Stimulated activated CD4-positive, alpha-beta T cell treated with anti-CD3 and anti-CD28 coated beads, Interleukin-1b, Interleukin-23, amount 100 ng/mL, for 1 hour (primary cell): ENCODE results near the gene SFSWAP.
"Not testable (repeated sequence)": the region's sequence is repeated elsewhere in the genome, so short reads cannot be mapped to it uniquely, and the experiment has no call there.

Experiments
- DNase-seq, 2 donors: peaks; one replicate each; pipeline ENCODE4 v3.0.0-alpha.2; 2020; ENCODE audit warnings: low read depth in 2 of 2

SFSWAP gene

DNA sequence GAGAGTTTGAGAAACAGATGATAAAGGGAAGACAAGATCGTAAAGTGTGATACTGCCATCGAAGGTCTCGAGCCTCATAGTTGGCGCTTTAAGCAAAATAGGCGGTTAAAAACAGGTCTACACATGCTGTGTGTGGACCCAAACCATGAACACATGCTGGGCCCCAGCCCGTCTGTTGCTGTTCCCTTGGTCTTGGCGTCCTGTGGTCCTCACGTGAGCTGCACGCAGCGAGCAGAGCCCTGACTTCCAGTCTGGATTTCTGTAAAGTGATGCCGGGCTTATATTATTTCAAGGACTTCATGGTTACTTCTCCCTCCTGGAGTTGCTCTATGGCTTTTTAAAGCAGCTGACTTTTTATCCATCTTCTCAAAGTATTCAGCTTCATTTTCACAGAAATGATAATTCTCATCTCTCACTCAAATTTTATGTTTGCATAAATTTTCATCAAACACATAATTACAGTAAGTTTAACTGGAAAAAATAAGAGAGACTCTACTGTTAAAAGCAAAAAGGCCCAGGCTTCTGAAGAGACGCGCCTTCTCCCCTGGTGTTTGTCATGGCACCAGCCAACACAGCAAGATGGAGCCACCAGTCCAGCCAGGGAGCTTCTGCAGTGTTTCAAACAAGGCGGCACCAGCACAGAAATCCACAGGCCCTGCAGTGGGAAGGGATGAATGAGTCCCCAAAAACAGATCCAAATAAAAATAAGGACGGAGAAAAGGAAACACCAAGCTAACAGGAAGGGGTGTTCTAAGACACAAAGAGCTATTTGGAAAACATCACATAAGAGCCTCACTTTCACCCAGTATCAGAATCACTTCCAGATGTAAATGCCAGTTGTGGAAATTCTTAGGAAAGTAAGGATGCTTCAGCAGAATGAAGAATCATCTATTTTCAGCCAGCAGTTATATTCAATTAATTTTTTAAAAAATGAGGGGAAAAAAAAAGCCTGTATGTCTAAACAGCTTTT is 24.9 kb downstream of the SFSWAP start:
- DNase-seq = no peak

DNA sequence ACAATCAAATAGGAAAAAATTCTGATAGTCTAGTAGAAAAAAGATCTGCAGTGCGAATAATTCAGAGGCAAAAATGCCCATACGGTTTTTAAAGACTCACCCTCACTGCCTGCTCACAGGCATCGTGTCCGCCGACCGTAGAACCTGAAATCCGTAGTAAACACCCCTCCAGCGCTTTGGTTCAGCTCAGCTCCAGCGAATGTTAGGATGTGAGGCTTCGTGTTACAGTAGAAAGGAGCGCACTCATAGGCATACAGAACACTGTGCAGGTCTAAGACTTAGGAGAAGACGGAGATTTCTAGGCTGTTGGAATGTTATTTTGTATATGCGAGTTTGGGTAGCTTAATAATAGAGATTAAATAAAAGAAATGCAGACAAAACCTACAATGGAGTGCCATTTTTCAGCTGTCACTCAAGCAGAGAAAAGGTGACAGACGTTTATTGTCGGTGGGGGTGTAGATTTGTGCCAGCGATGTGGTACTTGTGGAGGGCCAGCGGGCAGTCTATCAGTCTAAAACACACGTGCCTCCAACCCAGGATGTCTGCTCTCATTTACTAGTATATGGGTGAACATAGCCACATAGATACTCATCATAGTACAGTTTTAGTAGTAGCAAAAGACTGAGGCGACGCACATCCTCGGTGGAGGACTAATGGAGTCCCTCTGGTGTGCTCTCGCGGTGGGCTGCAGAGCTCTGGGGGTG is 25.7 kb downstream of the SFSWAP start:
- DNase-seq = no peak

DNA sequence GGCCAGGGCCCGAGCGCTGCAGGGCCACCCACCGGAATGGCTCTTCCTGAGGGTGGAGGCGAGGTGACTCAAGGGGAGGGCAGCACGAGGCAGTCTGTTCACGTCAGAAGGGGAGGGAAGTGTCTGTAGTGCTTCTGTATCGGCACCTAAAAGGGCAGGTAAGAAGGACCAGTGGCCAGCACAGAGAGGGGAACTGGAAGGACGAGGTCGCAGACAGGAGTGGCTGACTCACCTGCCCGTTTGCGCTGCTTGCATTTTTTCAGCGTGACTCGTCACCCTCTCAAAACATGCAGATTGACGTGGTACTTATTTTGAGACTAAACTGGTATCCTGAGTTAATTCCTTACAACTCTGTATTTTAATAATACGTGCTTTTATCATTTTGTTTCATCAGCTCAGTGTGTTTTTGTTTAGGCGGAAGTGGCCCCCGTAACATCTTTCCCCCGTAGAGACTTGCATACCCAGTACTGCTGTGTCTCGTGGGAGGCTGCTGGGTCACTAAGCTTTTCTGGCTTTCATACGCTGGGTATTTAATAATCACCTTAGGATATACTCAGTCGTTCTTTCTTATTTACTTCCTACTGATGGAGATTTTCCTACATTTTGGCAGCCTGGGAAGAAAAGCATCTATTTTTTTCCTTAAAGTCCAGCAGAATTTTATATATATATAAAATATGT is 26.4 kb downstream of the SFSWAP start:
- no peak for DNase-seq

DNA sequence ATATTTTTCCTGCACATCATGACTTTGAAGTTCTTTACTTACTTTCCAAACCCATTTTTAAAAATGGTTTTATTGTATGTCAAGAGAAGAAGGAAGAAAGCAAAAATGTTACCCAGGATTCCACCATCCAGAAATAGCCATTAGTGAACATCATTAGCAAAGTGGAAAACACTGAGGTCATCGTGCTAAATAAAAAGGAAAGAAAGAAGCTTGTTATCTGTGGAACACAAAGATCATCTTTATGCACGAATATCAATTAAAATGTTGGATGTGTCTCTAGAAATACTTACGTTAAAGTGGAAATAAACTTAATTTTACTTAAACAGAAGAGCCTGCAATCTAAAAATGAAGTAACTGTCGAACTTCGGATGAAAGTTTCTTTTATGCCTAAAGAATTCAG is 27.3 kb downstream of the SFSWAP start:
- DNase-seq = no peak

DNA sequence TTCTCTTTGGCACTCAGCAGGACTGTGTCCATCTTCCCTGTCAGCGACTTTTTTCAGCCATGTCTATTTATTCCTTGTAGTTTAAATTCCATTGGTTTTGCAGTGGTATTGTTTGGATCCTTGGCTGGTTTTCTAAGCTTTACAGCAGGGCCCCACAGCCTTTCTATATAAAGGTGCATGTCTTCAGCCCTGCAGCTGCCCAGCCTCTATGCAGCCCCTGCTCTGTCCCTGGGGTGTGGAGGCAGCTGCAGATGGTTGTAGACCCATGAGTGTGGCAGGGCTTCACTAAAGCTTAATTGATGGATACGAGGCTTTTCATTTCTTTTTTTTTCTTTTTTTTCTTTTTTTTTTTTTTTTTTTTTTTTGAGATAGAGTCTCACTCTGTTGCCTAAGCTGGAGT is 29.7 kb downstream of the SFSWAP start:
- no peak for DNase-seq

DNA sequence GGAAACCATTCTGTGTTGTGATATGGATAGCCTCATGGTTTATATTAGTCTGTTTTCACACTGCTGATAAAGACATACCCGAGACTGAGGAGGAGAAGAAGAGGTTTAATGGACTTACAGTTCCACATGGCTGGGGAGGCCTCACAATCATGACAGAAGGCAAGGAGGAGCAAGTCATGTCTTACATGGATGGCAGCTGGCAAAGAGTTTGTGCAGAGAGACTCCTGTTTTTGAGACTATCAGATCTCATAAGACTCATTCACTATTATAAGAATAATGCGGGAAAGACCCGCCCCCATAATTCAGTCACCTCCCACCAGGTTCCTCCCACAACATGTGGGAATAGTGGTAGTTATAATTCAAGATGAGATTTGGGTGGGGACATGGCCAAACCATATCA is 31.9 kb downstream of the SFSWAP start:
- DNase-seq = not testable (repeated sequence)

DNA sequence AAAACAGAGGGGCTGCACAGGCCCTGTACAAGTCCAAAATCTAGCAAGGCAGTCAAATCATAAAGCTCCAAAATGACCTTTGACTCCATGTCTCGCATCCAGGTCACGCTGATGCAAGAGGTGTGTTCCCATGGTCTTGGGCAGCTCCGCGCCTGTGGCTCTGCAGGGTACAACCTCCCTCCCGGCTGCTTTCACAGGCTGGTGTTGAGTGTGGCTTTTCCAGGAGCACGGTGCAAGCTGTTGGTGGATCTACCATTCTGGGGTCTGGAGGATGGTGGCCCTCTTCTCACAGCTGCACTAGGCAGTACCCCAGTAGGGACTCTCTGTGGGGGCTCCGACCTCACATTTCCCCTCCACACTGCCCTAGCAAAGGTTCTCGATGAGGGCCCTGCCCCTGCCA is 32.5 kb downstream of the SFSWAP start:
- not testable (repeated sequence) for DNase-seq

DNA sequence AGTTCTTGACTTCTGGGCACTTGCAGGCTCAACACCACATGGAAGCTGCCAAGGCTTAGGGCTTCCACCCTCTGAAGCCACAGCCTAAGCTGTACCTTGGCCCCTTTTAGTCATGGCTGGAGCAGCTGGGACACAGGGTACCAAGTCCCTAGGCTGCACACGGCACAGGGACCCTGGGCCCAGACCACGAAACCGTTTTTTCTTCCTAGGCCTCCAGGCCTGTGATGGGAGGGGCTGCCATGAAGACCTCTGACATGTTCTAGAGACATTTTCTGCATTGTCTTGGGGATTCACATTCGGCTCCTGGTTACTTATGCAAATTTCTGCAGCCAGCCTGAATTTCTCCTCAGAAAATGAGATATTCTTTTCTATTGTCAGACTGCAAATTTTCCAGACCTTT is 33.0 kb downstream of the SFSWAP start:
- DNase-seq = not testable (repeated sequence)

DNA sequence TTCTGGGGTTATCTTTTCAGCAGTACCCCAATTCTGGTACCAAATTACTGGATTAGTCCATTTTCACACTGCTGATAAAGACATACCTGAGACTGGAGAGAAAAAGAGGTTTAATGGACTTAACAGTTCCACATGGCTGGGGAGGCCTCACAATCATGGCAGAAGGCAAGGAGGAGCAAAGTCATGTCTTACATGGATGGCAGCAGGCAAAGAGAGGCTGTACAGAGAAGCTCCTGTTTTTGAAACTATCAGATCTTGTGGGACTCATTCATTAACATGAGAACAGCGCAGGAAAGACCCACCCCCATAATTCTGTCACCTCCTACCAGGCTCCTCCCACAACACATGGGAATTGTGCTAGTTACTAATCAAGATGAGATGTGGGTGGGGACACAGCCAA is 33.8 kb downstream of the SFSWAP start:
- DNase-seq = not testable (repeated sequence)

DNA sequence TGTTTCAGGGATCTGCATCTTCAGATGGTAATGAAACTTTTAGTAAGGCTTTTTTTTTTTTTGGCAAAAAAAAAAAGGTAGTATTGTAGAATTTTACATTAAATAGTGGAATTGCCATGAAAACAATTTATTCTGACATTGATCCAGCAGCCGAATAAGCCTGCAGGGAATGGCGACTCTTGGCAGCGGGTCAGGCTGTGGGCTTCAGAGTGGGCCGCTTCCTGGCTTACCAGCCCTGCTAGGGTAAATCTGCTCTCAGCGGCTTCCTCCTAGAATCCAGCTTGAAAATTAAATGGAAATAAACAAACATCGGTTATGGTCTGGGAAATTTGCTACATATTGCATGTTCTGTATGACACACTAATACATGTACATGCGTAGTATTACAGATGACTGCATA is 34.8 kb downstream of the SFSWAP start:
- no peak for DNase-seq

DNA sequence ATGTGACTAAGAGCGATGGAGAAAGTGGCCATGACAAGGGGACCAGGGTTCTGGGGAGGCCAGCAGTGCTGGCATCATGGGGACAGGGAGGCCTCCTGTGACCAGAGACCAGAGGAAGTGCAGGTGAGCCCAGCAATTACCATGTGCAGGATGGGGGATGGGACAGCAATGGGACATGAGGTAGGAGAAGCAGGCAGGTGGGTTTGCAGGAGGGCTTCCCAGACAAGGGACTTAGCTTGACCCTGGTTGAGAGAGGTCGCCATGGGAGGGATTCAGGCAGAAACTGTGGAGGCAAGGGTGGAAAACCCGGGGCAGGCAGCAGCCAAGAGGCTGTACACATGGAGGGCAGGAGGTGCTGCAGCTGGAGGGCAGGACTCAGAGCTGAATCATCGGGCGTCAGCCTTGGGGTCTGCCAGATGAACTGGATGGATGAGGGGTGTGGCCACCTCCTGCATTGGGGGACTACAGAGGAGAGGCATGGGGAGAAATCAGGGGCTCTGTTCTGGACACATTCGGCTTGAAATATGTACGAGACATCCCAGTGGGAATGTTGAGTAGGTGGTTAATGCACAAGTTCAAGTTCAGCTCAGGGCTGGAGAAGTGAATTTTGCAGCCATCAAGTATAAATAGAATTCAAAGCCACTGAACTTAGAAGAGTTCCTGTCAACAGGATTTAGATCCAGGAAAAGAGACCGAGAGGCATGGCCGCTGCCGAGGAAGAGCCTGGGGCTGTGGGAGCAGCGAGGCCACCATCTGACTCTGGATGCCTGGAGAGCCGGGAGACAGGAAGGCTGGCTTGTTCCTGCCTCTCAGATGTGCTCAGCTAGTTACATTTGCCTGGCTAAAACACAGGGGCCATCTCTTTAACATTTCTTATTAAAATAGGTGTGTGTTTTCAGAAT is 36.6 kb downstream of the SFSWAP start:
- DNase-seq = no peak

DNA sequence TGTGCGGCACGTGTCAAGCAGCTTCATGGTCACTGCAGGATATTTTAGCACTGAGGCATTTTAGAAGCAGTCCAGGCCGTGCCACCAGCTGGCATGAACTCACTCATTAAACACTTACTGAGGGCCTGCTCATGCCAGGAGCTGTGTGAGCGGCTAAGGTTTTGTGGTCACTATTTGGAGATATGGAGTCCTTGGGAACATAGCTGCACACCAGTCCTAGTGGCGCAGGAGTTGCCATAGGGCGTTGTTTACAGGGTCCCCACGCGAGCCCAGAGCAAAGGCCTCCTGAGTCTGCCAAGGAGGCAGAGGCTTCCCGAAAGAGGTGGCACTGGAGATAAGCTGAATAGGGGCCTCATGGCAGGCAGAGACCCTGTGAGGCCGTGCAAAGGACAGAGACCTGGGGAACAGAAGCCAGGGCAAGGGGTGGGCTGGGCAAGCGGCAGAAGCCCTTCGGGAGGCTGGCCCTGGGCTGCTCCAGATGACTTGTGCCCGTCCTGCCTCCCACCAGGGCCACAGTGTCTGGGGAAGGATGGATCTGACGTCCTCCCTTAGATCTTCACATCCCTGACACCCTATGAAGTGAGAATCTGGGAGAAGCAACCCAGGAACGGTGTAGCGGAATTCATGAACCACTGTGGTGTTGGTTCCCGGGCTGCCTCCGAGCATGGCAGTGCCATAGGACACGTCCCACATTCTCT is 38.9 kb downstream of the SFSWAP start:
- no peak for DNase-seq

DNA sequence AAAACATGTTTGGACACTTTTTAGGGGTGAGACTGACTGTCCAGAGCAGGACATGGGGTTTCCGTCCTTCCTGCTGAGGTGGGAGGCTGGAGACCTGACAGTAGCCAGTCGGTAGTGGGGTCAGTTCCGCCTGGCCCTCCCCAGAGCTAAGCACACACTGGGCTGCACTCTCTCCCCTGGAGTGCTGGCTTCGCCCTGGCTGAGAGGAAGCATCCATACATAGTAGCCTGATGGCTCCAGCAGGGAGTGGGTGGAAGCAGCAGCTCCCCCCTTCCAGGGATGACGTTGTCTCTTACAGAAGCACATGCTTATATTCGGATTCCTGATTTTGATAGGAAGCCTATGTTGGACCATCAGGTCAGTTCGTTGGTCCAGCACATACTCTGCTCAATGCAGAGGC is 40.4 kb downstream of the SFSWAP start:
- DNase-seq = no peak

DNA sequence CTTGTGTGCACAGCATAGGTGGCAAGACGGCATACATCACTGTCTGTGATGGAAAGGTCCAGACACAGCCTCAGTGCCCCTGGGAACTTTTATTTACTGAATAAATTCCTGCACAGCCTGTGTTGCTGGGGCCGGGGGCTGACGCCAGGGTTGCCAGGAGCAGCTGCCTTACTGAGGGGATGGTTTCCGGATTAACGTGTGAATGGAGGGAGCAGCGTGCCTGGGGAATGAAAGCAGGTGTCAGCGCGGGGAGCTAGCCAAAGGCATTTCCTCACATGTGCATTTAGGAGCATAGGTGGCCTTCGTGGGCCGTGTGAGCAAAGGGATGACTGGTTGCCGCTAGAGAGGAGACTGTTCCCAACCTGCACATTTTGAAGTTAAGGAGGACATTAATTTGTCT is 41.6 kb downstream of the SFSWAP start:
- DNase-seq = no peak

DNA sequence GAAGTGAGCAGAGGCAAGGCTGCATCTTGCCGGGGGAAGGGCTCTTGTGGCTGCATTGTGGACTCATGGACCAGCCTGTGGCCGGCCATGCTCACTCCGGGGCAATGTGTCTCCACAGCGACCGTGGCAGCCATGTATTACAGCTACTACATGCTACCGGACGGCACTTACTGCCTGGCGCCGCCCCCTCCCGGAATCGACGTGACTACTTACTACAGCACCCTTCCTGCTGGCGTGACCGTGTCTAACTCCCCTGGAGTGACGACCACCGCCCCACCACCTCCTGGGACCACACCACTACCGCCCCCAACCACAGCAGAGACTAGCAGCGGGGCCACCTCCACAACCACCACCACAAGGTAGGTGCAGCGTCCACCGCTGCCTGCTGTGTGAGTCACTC is 42.1 kb downstream of the SFSWAP start:
- no peak for DNase-seq

DNA sequence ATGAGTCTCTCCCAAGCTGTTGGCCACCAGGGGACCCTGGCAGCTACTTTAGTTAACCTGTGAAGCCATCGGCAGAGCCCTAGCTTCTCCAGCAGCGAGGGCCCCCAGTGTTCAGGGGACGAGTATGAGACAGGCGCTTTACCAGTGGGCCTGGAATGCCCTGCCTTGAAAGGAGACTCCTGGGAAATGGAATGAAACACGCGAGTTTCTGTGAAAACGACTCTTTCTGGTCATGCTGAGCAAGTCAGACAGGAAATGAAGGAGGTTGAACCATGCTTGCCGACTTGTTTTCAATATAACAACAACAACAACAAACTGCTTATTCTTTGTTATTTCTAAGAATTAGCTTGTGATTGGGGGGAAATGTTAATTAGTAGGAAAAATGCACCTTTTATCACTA is 42.9 kb downstream of the SFSWAP start:
- no peak for DNase-seq

DNA sequence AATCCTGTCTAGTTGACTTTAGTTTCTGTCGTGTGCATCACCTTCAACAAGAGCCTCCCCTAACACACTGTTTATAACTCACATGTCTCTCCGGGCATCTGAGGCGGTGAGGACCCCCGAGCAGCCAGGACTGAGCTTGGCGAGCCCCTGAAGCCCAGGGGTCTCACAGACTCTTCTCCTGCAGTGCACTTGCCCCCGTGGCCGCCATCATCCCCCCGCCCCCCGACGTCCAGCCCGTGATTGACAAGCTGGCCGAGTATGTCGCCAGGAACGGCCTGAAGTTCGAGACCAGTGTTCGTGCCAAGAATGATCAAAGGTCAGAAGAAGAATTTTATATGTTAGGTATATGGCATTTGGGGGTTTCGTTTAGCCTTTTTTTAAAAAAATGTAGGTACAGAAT is 43.3 kb downstream of the SFSWAP start:
- DNase-seq = no peak

DNA sequence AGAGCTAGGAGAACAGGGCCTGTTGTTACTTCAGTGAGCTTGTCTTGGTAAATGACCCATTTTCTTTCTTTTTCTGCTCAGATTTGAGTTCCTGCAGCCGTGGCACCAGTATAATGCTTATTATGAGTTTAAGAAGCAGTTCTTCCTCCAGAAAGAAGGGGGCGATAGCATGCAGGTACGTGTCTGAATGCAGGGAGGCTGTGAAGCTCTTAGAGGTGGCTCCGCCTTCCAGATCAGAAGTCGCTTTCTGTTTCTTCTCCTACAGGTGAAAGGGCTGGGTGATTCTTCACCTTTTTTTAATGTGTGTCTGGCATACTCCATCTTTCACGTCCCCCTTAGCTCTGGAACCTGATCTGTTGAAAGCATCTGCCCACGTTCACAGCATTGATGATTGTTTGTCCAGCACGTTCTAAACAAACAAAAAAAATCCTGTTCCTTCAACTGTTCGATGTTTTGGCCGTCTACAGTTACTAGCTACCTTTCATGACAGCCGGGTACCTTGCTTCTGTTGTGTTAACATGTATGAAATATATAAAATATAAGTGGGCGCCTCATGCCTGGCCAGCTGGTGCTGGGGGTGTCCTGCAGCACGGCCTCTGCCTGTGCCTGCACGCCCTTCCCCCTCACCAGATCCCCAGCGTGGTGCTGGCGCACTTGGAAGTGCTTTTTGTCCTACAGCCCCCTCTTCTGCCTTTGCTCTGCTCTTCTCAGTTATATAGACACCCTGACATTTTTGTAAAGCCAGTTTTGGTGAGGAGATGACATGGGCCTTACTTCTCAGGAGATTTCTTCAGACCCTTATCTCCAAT is 44.6 kb downstream of the SFSWAP start:
- DNase-seq = no peak

DNA sequence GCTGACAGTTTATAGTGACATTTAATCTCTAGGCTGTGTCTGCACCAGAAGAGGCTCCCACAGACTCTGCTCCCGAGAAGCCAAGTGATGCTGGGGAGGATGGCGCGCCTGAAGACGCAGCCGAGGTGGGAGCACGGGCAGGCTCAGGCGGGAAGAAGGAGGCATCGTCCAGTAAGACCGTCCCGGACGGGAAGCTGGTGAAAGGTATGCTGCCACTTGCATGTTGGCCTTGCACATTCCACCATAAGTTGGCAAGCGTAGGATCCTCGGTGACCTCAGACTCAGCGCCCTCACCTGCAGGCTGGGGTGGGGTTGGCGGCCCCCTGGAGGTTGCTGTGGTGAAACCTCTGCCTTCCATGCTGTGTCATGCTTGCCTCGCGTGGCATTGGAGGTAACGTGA is 45.6 kb downstream of the SFSWAP start:
- DNase-seq = no peak

DNA sequence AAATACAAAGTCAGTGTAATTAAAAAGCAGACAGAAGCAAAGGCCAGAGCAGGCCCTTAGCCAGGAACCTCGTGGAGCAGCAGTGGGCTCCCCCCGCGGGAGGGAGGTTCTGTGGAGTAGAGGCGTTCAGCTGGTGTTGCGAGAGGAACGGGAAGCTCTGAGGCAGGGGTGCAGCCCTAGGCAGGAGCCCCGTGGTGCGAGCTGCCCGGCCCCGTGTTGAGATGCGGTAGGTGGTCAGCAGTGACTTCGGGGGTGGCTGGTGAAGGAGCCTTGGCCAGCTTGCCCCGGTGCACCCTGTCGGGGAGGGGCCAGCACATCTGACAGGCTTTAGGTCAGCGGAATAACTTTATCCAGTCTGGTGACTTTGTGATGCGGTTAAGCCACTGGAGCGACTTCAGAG is 46.2 kb downstream of the SFSWAP start:
- DNase-seq = no peak
